GM20431 (cell line): ENCODE results near the gene SHOX.
"Not testable (repeated sequence)": the region's sequence is repeated elsewhere in the genome, so short reads cannot be mapped to it uniquely, and the experiment has no call there.

ENCODE experiments used
- in situ Hi-C: fragments of 300-500 bp; cut with MseI, MboI; formaldehyde crosslinking; loops from one replicate; pipeline ENCODE4 v1.15.0; 2020; ENCODE audit warnings: low sequenced_read_pairs; ENCODE audit not compliant: unreplicated experiment

The SHOX gene

GRCh38 chrX:630612-631496, at the start of gene SHOX:
Gene SHOX (plus strand): TSS chrX:630791. CDS start chrX:630898, 107 bp downstream.
- in situ Hi-C loops, result no loop called here

GRCh38 chrX:581066-581465, 49.5 kb upstream of the SHOX start:
- in situ Hi-C loops, result no loop called here

GRCh38 chrX:581720-582298, 48.8 kb upstream of the SHOX start:
- in situ Hi-C loops, result no loop called here

GRCh38 chrX:584572-584971, 46.0 kb upstream of the SHOX start:
- in situ Hi-C loops, result no loop called here

DNA sequence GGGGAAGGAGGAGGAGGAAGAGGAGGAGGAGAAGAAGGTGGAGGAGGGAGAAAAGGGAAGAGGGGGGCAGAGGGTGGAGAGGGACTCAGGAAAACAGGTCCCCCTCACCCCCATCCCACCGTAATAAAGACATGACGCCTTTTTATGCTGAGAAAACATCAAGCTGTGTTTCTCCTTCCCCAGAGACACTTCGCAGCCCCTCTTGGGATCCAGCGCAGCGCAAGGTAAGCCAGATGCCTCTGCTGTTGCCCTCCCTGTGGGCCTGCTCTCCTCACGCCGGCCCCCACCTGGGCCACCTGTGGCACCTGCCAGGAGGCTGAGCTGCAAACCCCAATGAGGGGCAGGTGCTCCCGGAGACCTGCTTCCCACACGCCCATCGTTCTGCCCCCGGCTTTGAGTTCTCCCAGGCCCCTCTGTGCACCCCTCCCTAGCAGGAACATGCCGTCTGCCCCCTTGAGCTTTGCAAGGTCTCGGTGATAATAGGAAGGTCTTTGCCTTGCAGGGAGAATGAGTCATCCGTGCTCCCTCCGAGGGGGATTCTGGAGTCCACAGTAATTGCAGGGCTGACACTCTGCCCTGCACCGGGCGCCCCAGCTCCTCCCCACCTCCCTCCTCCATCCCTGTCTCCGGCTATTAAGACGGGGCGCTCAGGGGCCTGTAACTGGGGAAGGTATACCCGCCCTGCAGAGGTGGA, 45.3 kb upstream of the SHOX start:
- in situ Hi-C loops, result no loop called here

- in situ Hi-C loops, result no loop called here
These were observed 44.2 kb upstream of the SHOX start for GRCh38 chrX:586351-586750.

GRCh38 chrX:589261-589660, 41.3 kb upstream of the SHOX start:
- in situ Hi-C loops, result not testable (repeated sequence)

GRCh38 chrX:590693-591404, 39.7 kb upstream of the SHOX start:
- in situ Hi-C loops, result no loop called here

DNA sequence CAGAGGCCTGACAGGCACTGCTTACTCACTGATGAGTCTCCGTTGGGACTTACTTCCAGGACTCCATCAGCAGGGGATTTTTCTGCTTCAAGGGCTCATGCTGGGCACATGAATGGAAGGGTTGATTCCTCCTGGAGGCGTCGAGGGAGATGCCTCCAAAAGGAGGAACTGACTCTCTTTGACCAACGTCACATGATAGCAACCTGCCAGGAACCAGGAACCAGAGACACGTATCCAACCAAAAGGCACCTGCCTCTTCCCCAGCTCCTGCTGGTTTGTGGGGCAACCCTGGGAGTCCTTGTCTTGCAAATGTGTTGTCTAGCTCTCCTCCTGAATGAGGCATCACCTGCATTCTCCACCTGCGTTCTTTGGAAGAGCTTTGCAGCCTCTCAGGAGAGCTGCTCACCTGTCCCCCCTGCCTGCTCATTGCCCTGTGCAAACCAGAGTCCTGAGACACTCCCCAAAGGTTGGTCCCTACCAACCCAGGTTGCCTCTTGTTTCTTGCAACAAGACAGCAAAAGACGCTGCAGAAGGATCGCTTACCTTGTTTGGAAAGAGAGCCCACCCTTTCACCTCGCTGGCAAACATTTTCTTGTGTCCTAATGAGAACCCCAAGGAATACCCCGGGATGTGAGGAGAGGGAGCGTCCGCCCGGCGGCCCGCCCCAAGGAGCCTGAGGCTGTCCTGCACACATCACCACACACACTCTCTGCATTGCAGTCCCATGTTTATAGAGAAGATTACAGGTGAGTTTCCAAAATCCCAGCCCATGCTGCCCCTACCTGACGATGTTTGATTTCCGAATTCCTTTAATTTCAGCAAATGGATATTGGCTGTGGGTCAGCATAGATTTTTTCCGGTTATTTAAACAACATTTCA, 30.5 kb upstream of the SHOX start:
- in situ Hi-C loops, result no loop called here

DNA sequence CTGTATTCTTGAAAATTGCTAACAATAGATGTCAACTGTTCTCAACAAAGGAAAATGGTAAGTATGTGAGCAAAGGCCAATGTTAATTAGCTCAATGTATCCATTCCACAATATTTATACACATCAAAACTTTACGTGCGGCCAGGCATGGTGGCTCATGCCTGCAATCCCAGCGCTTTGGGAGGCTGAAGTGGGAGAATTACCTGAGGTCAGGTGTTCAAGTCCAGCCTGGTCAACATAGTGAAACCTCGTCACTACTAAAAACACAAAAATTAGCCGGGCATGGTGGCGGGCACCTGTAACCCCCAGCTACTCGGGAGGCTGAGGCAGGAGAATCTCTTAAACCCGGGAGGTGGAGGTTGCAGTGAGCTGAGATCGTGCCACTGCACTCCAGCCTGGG, 27.6 kb upstream of the SHOX start:
- in situ Hi-C loops, result not testable (repeated sequence)

DNA sequence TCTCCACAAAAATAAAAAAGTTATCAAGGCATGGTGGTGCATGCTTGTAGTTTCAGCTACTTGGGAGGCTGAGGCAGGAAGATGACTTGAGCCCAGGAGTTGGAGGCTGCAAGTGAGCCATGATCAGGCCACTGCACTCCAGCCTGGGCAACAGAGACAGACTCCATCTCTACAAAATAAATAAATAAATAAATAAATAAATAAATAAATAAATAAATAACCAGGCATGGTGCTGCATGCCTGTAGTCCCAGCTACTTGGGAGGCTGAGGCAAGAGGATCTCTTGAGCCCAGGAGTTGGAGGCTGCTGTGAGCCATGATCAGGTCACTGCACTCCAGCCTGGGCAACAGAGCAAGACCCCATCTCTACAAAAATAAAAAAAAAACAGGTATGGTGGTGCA, 26.0 kb upstream of the SHOX start:
- in situ Hi-C loops, result not testable (repeated sequence)

GRCh38 chrX:608088-608487, 22.5 kb upstream of the SHOX start:
- in situ Hi-C loops, result not testable (repeated sequence)

- in situ Hi-C loops, result no loop called here
These were observed 16.5 kb upstream of the SHOX start for GRCh38 chrX:614136-614535.

DNA sequence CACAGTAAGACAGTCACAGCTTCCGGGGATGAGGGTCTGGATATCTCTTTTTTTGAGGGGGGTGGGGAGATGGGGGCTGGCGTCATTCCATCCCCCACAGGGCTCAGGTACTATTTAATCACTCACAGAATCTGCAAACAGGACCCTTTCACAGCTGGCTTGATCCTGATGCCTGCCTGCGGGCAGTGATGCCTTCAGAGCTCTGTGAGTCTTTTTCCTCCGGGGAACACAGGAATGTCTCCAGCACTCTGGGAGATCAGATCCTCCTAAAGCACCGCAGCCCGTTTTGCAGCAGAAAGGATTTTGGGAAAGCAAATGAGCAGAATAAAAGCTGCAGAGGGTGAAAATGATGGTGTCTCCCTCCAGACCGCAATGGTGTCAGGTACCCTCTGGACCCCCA, 13.2 kb upstream of the SHOX start:
- in situ Hi-C loops, result no loop called here

- in situ Hi-C loops, result no loop called here
These were observed 12.7 kb upstream of the SHOX start for GRCh38 chrX:617891-618290.

GRCh38 chrX:618304-618703, 12.3 kb upstream of the SHOX start:
- in situ Hi-C loops, result not testable (repeated sequence)

GRCh38 chrX:618761-619450, 11.7 kb upstream of the SHOX start:
- in situ Hi-C loops, result no loop called here

DNA sequence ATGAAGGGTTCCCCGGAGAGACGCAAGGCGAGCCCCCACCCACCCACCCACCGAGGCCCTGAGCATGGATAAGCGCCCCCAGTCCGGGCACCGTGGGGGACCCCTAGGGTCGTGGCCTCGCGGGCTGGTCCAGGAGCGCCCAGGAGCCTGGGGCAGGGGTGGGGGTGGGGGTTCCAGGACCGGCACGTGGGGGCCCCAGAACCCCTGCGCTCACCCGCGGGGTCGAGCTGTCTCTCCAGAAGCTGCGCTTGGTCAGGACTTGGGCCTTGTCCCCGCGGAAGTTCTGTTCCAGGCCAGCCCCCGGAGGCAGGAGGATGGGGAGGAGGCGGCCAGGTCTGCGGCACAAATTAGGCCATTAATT, 11.2 kb upstream of the SHOX start:
- in situ Hi-C loops, result no loop called here
